HG03457 (cell line): ENCODE measurements around the gene ARMC2.

ENCODE experiments used
- ATAC-seq: cut with Tn5 transposase; IDR thresholded peaks from one replicate; pipeline ENCODE4 v1.9.1; 2021; ENCODE audit warnings: moderate number of reproducible peaks; ENCODE audit not compliant: unreplicated experiment

ARMC2 gene

DNA sequence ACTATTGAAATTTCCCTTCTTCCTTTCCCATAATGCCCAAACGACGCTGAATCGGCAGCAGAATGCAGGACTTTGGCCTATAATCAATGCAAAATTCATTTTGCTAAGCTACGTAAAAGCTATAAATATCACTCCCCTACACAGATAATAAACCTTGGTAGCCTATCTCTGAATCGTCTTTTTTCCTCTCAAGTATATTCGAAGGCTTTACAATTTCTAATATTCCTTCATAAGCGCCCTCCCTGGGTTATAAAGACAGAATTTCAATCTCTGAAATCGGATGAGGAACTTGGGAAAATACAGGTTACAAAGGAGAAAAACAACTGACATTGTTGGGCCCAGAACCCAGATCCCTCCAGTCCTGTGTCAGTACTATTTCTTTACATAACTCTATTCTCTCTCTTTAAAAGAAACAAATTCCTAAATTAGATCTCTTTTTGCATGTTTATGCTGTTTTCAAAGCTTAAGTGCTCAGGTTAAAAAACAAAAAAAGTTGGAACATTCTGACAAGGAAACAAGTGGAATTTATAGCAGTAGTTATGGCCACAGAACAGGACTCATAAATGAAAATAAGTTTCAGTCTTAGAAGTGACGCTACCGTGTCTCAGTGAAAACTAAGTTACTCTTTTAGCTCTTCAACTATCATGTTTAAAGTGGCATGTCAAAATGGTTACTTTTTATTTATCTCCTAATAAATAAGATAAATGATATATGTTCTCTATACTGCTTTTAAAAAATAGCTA, 161.9 kb downstream of the ARMC2 start:
- ATAC-seq, result no peak

DNA sequence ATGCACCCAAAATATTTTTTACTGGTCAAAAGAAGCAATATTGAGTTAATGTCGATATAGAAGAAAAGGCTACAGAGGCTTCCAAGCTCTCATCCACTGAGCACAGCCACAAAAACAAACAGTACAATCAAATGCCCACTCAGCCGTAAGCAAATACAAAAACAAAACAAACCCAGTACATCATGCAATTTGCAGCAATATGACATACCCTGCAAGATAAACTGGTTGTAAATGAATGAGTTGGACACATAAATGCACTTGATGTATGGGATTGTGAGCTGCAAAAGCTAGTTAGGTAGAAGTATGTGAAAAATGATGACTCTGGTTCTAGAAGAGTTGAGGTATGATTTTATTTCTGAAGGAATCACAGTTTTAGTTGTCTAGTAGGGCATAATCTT, 162.5 kb downstream of the ARMC2 start:
- ATAC-seq, result no peak

DNA sequence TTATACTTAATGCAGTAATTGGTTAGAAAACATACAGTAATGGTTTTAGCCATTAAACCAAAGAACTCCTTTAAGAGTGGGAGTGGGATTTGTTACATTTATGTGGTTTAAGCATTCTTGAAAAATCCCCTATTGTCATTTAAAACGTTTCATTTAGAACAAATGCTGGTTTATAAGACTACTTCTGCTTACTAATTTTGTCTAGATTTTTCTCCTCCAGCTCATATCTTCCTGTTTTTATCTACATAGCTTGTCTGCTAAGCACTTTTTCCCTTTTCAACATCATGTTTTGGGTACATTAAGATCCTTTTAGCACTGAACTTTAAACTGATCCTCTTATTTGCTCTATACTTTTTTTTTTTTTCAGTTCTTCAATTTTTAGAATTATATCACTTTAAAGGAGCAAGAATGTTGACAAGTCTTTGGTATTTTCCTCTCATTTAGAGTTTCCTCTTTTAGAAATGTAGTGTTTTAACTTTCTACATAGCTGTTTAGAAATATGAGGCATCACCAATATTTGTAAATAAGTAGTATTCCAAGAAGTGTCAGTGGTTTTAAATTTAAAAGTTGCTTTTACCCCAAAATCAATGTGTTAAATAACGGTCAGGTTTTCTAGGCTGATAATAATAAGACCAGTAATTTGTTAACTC, 165.6 kb downstream of the ARMC2 start:
- no peak for ATAC-seq

DNA sequence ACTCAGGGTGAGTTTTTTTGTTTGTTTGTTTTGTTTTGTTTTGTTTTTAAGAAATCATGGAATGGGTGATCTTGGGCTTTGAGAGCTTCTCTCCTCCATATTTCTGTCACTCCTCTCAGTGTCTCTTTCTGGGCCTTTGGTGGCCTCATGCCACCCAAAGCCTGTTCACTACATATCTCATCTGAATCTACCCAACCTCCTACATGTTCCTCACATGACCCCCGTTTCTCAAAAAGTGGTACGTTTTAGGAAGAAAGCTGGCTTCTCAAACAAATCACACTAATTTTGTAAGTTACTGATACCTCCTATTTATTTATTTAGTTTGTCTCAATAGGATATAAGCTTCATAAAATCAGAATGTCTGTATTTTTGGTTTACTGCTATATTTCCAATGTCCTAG, 166.4 kb downstream of the ARMC2 start:
- no peak for ATAC-seq

DNA sequence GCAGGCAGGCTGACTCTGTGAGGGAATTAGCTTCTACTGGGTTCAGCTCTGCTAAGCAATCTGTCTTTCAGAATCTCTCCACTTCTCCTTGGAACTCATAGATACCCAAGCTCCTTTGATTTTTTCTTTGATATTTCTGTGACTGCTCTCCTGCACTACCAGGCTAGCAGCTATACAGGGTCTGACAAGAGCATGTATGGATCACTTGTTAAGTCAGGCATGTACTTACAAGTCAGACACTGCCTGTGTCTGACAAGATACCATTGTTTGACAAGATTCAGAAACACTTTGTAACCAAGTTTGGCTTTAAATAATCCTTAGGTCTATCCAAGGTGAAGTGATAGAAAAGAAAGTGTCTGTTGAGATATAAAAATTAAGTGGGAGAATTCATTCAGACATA, 167.0 kb downstream of the ARMC2 start:
- no peak for ATAC-seq

DNA sequence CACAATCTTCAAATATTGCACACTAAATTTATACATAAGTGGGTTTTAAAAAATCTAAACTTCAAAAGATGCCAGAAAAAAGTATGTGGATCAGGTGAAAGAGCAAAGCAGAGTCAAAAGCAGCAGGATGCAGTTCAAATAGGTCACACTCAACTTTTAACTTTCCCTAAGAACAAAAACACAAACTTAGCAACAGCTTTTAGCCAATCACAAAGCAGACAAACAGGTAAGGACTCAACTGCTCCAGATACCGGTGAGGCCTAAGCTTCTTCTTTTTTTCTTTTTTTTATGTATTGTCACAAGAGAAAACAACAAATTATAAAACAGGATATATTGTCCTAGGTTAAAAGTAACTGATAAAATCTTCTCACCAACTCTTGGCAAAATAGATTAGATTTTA, 171.7 kb downstream of the ARMC2 start:
- no peak for ATAC-seq

DNA sequence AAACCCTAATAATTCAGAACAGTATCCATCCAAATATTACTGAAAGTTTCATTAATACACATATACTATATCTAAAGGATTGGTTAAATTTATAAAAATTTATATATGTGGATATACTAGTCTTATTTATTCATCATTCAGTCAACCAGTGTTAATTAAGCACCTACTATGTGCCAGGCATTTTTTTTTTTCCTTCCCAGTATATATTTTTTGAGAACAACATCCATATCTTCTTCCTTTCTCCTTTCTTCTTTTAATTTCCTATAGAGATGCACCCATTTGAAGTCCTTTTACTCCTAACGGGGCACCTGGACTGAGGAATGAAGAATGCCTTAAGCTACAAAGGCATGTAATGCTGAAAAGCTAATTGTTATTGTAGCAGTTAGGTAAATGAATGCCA, 173.6 kb downstream of the ARMC2 start:
- ATAC-seq, result no peak

DNA sequence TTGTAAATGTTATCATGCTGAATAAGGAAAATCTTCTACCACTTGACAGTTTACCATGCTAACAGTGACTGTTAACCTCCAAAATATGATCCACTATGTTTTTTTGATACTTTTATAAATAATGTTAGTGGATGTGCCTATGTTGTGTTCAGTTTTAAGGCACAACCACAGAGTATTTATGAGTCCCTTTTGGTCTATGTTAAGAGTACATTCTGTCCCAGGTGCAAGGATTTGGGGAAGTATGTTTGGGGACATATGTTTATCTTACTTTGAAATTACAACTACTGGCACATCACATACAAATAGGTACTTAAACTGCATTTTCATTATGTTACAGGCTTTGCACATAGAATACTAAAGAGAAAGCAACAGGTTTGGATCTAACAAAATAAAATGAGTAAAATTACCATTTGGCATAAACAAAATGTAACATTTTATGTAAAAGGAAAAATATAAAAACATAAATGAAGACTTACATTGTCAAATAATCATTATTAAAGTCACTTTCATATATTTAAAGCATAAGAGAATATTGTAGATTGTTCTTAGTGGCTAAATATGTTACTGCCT, 175.2 kb downstream of the ARMC2 start:
- ATAC-seq, result no peak
